Measurements from ENCODE around the gene SYNGAP1.

Gene SYNGAP1

DNA sequence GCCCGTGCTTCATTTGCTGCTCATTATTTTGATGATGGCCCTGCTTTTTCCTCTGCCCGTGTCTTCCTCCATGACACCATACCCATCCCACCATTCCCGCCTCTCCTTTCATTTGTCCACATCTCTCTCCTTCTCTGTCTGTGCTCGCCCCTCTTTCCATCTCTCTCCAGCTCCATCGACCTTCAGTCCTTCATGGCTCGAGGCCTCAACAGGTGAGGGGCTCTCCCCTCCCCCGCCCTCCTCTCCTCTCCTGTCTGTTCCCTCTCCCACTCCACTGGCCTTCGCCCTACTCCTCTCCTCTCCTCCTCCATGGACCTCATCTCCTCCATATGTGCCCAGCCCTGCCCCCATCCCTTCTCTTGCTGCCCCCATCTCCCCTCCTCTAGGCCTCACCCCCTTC, 22.4 kb downstream of the SYNGAP1 start:
- TF ChIP-seq, protein P1, sequence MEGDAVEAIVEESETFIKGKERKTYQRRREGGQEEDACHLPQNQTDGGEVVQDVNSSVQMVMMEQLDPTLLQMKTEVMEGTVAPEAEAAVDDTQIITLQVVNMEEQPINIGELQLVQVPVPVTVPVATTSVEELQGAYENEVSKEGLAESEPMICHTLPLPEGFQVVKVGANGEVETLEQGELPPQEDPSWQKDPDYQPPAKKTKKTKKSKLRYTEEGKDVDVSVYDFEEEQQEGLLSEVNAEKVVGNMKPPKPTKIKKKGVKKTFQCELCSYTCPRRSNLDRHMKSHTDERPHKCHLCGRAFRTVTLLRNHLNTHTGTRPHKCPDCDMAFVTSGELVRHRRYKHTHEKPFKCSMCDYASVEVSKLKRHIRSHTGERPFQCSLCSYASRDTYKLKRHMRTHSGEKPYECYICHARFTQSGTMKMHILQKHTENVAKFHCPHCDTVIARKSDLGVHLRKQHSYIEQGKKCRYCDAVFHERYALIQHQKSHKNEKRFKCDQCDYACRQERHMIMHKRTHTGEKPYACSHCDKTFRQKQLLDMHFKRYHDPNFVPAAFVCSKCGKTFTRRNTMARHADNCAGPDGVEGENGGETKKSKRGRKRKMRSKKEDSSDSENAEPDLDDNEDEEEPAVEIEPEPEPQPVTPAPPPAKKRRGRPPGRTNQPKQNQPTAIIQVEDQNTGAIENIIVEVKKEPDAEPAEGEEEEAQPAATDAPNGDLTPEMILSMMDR (IDR thresholded peaks at IDR 0.05; ENCODE audit: borderline replicate concordance, insufficient read depth, low read depth, low read length): no peak
- no peak overlapping the region for H3K4me3 ChIP-seq (ENCODE audit: low read depth, low read length)

DNA sequence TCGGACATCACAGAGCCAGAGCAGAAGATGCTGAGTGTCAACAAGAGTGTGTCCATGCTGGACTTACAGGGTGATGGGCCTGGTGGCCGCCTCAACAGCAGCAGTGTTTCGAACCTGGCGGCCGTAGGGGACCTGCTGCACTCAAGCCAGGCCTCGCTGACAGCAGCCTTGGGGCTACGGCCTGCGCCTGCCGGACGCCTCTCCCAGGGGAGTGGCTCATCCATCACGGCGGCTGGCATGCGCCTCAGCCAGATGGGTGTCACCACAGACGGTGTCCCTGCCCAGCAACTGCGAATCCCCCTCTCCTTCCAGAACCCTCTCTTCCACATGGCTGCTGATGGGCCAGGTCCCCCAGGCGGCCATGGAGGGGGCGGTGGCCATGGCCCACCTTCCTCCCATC, 23.2 kb downstream of the SYNGAP1 start:
- TF ChIP-seq, protein P1 (IDR thresholded peaks at IDR 0.05; ENCODE audit: borderline replicate concordance, insufficient read depth, low read depth, low read length): no peak
- no peak overlapping the region for H3K4me3 ChIP-seq (ENCODE audit: low read depth, low read length)

DNA sequence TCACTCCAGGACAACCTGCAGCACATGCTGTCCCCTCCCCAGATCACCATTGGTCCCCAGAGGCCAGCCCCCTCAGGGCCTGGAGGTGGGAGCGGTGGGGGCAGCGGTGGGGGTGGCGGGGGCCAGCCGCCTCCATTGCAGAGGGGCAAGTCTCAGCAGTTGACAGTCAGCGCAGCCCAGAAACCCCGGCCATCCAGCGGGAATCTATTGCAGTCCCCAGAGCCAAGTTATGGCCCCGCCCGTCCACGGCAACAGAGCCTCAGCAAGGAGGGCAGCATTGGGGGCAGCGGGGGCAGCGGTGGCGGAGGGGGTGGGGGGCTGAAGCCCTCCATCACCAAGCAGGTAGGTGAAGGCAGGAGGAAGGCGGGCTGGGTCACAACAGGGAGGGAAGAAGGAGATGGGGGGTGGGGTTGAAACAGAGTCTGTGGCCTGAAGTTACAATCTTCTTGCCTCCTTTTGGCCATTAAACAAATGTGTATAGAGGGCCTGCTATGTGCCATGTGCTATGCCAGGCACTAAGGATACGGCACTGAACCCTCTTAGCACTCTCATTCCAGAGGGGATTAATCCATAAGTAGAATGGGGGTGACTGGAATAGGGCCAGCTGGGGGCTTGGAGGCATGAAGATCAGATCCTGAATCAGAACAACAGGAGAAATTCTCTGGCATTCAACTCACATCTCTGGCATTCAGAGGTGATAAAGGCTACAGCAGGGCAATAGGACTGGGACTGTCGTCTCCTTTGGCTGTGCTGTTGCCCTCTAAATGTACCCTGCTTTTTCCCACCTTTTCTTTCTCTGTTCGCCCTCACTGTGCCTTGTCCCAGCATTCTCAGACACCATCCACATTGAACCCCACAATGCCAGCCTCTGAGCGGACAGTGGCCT, 24.0 kb downstream of the SYNGAP1 start:
- TF ChIP-seq, protein P1 (IDR thresholded peaks at IDR 0.05; ENCODE audit: borderline replicate concordance, insufficient read depth, low read depth, low read length): no peak

DNA sequence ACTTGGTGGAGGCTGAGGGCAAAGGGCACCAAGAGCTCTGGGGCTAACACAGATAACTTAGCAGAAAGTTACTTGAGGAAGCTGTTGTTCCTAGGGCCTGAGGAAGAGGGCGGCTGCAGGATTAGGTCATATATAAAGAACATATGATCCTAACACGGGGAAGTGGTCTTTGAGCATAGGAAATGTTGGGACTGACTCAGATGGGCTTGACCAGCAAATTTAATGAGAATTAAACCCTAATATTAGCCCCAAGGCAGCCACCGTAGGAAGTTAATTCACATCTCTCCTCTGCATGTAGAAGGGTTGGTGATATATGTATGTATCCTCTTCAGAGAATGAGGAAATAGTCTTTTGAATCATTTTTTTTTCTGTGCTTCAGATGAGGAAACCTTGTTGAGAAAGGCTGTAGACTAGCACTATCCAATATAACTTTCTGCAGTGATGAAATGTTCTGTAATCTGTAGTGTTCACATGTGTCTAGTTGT, 25.3 kb downstream of the SYNGAP1 start:
- no peak overlapping the region for H3K4me3 ChIP-seq (ENCODE audit: low read depth, low read length)
- TF ChIP-seq, protein P1 (IDR thresholded peaks at IDR 0.05; ENCODE audit: borderline replicate concordance, insufficient read depth, low read depth, low read length): no peak

More for the DNA sequence above, 24.0 kb downstream of the SYNGAP1 start:
- H3K4me3 ChIP-seq (ENCODE audit: low read depth, low read length): no peak overlapping the region

DNA sequence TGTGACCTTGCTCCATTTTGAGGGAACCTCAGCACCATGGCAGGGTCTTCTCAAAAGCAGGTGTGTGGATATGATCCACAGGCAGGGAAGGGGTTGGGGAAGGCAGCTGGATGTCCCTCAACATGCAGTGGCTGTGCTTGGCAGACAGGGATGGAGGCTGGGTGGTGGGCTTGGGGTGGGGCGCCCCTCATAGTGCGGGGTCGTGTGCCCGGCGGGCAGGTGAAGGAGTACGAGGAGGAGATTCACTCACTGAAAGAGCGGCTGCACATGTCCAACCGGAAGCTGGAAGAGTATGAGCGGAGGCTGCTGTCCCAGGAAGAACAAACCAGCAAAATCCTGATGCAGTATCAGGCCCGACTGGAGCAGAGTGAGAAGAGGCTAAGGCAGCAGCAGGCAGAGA, 26.5 kb downstream of the SYNGAP1 start:
- no peak overlapping the region for H3K4me3 ChIP-seq (ENCODE audit: low read depth, low read length)
- TF ChIP-seq, protein P1 (IDR thresholded peaks at IDR 0.05; ENCODE audit: borderline replicate concordance, insufficient read depth, low read depth, low read length): no peak

DNA sequence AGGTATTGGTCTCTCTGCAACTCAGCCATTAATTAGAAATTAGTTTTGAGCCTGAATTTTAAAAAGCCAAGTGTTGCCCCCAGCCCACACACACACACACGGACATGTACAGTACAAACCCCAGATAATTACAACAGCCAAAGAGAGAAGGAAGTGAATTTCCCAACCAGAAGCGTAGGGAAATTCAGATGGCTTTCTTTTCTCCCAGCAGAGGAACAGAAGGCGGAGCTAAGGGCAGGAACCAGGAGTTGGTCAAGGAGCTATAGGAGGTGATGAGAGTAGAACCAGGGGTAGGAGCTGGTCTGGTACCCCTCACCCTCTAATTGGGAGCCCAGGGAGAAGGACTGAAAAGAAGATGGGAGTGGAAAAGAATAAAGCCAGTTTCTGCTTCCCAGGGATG, 30.6 kb downstream of the SYNGAP1 start:
- no peak overlapping the region for H3K4me3 ChIP-seq (ENCODE audit: low read depth, low read length)
- TF ChIP-seq, protein P1 (IDR thresholded peaks at IDR 0.05; ENCODE audit: borderline replicate concordance, insufficient read depth, low read depth, low read length): no peak

DNA sequence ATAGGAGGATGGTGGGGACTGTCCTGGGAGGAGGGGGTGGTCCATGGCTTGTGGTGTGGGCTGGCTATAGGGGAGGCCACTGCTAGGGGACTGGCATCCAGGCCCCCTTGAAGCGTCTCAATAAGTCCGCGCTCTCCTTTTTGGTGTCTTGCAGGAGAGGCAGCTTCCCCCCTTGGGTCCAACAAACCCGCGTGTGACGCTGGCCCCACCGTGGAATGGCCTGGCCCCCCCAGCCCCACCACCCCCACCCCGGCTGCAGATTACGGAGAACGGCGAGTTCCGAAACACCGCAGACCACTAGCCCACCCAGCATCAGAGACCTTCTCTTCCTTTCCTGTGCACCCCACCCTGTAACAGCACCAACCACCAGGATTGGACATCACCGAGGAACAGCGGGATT, 31.7 kb downstream of the SYNGAP1 start:
- TF ChIP-seq, protein P1 (IDR thresholded peaks at IDR 0.05; ENCODE audit: borderline replicate concordance, insufficient read depth, low read depth, low read length): no peak

More for the DNA sequence above, 31.7 kb downstream of the SYNGAP1 start:
- H3K4me3 ChIP-seq (ENCODE audit: low read depth, low read length): no peak overlapping the region
